Umbilical cord (tissue), 1 donor: ENCODE results near the gene SIPA1. TPM values are rescaled to one million over a fixed set of nuclear protein-coding genes. Genes with fewer than 3 reads are reported as not detected.

Experiments
- total RNA-seq: library from RNA; depleted of rRNA; stranded (reverse); fragments of >200 nt; gene quantifications from one replicate; pipeline ENCODE4 v1.2.3, GENCODE V29; 2014; ENCODE audit warnings: low replicate concordance; ENCODE audit not compliant: insufficient read depth

SIPA1 gene
- total RNA-seq, 1 donor from 2014 or later: 23.8 TPM

Other genes starting within 250 kb of the SIPA1 start
- 74.6 TPM for gene NEAT1, start 215.3 kb upstream of the SIPA1 start, total RNA-seq
- 14,533 TPM for gene MALAT1, start 139.1 kb upstream of the SIPA1 start, total RNA-seq
- gene SCYL1, start 113.0 kb upstream of the SIPA1 start, total RNA-seq: 60.7 TPM
- gene LTBP3, start 79.7 kb upstream of the SIPA1 start, total RNA-seq: 116 TPM
- gene ZNRD2, start 67.6 kb upstream of the SIPA1 start, total RNA-seq: 17.3 TPM
- 36.8 TPM for gene FAM89B, start 65.6 kb upstream of the SIPA1 start, total RNA-seq
- 91.0 TPM for gene EHBP1L1, start 62.0 kb upstream of the SIPA1 start, total RNA-seq
- gene KCNK7, start 42.3 kb upstream of the SIPA1 start, total RNA-seq: not detected
- 12.0 TPM for gene MAP3K11, start 23.9 kb upstream of the SIPA1 start, total RNA-seq
- gene PCNX3, start 22.3 kb upstream of the SIPA1 start, total RNA-seq: 7.2 TPM
- 7.7 TPM for gene RELA, start 24.8 kb downstream of the SIPA1 start, total RNA-seq
- 51.8 TPM for gene KAT5, start 74.2 kb downstream of the SIPA1 start, total RNA-seq
- gene RNASEH2C, start 82.7 kb downstream of the SIPA1 start, total RNA-seq: 50.3 TPM
- 9.6 TPM for gene AP5B1, start 142.9 kb downstream of the SIPA1 start, total RNA-seq
- gene OVOL1, start 149.0 kb downstream of the SIPA1 start, total RNA-seq: 1.4 TPM
- 1.9 TPM for gene SNX32, start 195.9 kb downstream of the SIPA1 start, total RNA-seq
- 353 TPM for gene CFL1, start 220.1 kb downstream of the SIPA1 start, total RNA-seq
- 38.3 TPM for gene MUS81, start 222.3 kb downstream of the SIPA1 start, total RNA-seq
- gene EFEMP2, start 234.7 kb downstream of the SIPA1 start, total RNA-seq: 85.5 TPM
- not detected for gene CTSW, start 241.7 kb downstream of the SIPA1 start, total RNA-seq